Suprapubic skin (tissue), 4 donors: ENCODE measurements around the gene RBPJL. TPM values are rescaled to one million over a fixed set of nuclear protein-coding genes. Genes with fewer than 3 reads are reported as not detected.

ENCODE experiments used
- DNase-seq, 2 donors: peaks; one replicate each; pipeline ENCODE4 v3.0.0-alpha.2; 2019; ENCODE audit warnings: low spot score in 2 of 2
- H3K27ac ChIP-seq: fragments of 200-600 bp; sonication (generic); one replicate; pipeline ENCODE4 v1.5.1; 2019
- H3K27me3 ChIP-seq: fragments of 200-600 bp; sonication (generic); one replicate; pipeline ENCODE4 v1.5.1; 2019
- H3K36me3 ChIP-seq: fragments of 200-600 bp; sonication (generic); one replicate; pipeline ENCODE4 v1.5.1; 2019
- H3K4me1 ChIP-seq: fragments of 200-600 bp; sonication (generic); one replicate; pipeline ENCODE4 v1.5.1; 2019
- H3K4me3 ChIP-seq: fragments of 200-600 bp; sonication (generic); one replicate; pipeline ENCODE4 v1.5.1; 2019; ENCODE audit warnings: mild to moderate bottlenecking
- H3K9me3 ChIP-seq: fragments of 200-600 bp; sonication (generic); one replicate; pipeline ENCODE4 v1.5.1; 2019
- EP300 ChIP-seq: sonication (generic); formaldehyde crosslinking; IDR thresholded peaks from one replicate; pipeline ENCODE4 v1.6.1; 2017; ENCODE audit warnings: antibody characterized with exemption
- POLR2A ChIP-seq, 2 donors: fragments of 450-650 bp; IDR thresholded peaks; one replicate each; pipeline ENCODE4 v1.6.1; 2017; ENCODE audit warnings: antibody characterized with exemption in 2 of 2, mild to moderate bottlenecking in 2 of 2, moderate library complexity in 2 of 2
- POLR2AphosphoS5 ChIP-seq, 3 donors: sonication (generic); formaldehyde crosslinking; IDR thresholded peaks; one replicate each; pipeline ENCODE4 v1.6.1; 2017; ENCODE audit warnings: antibody characterized with exemption in 3 of 3
- whole genome bisulfite sequencing: methylation state at CpG from one replicate; pipeline ENCODE4 v1.1.5; 2018; 5-methylcytosine and 5-hydroxymethylcytosine counted together
- total RNA-seq, 4 donors: library from RNA; depleted of rRNA; stranded (reverse); fragments of >200 nt; gene quantifications; one replicate each; pipeline ENCODE4 v1.1.0, GENCODE V29; 2016
- TF ChIP-seq, protein P1 (sequence below), 2 donors: fragments of 200-600 bp in 1 of 2; fragments of 450-650 bp in 1 of 2; sonication (generic) in 1 of 2; IDR thresholded peaks; one replicate each; pipeline ENCODE4 v1.5.1; 2016 to 2019; ENCODE audit warnings: antibody characterized with exemption in 2 of 2, mild to moderate bottlenecking in 1 of 2, moderate library complexity in 1 of 2

Gene RBPJL
- total RNA-seq, 4 donors from 2014 or later = not detected

DNA sequence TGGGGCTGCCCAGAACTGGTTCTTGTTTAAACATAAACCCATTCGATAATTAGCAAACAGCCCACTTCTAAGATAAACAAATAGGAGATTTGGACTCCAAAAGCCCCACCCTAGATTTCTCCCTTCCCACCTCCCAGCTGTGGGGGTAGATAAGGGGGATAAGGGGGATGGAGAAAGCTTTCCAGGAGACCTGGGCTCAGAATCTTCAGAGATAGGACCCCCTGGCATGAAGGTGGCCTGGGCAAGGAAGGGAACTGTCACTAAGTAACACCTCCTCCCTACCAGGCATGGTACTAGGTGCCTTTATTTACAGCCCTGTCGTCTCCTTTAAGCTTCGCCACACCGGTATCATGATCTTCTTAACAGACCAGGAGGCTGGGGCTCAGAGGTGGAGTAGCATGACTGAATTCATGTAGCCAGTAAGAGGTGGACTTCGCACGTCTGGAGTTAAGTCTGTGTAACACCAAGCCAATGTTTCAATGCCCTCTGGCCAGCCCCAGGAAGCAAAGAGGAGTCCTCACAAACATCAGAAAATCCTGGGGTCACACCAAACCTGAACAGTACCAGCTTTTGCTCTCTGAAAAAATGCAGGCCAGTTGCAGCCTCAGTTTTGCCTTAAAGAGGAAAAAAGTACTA is 37.0 kb downstream of the RBPJL start:
- TF ChIP-seq EP300 = no peak
- TF ChIP-seq, protein P1, sequence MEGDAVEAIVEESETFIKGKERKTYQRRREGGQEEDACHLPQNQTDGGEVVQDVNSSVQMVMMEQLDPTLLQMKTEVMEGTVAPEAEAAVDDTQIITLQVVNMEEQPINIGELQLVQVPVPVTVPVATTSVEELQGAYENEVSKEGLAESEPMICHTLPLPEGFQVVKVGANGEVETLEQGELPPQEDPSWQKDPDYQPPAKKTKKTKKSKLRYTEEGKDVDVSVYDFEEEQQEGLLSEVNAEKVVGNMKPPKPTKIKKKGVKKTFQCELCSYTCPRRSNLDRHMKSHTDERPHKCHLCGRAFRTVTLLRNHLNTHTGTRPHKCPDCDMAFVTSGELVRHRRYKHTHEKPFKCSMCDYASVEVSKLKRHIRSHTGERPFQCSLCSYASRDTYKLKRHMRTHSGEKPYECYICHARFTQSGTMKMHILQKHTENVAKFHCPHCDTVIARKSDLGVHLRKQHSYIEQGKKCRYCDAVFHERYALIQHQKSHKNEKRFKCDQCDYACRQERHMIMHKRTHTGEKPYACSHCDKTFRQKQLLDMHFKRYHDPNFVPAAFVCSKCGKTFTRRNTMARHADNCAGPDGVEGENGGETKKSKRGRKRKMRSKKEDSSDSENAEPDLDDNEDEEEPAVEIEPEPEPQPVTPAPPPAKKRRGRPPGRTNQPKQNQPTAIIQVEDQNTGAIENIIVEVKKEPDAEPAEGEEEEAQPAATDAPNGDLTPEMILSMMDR (IDR thresholded peaks at IDR 0.05) = no peak
- no peak for TF ChIP-seq POLR2AphosphoS5 (IDR thresholded peaks at IDR 0.05)
- TF ChIP-seq POLR2A (IDR thresholded peaks at IDR 0.05) = no peak
- Histone ChIP-seq H3K27ac (peak overlapping the region; percentile 94), H3K27me3 (no peaks in the 10 kb centered on the region), H3K9me3 (no peaks in the 10 kb centered on the region), H3K4me3 (peak overlapping the region; percentile 75), H3K4me1 (peaks cover 92% of the 10 kb centered on the region), H3K36me3 (no peaks in the 10 kb centered on the region)
- no peak for DNase-seq
- 52% methylated on average over 6 of the region's 6 CpGs for WGBS

- 15% methylated on average over 9 of the region's 9 CpGs for WGBS
- no peaks in the 10 kb centered on the region for H3K27me3 ChIP-seq
- no peaks in the 10 kb centered on the region for H3K36me3 ChIP-seq
- peak in 1 of 2 donors; percentile 85 for DNase-seq
- H3K9me3 ChIP-seq = no peaks in the 10 kb centered on the region
- peak overlapping the region; percentile 75 for H3K4me3 ChIP-seq
- H3K4me1 ChIP-seq = peaks cover 88% of the 10 kb centered on the region
- TF ChIP-seq, protein P1 (IDR thresholded peaks at IDR 0.05) = no peak
- TF ChIP-seq POLR2AphosphoS5 (IDR thresholded peaks at IDR 0.05) (peak in 1 of 3 donors; percentile 31), EP300 (no peak), POLR2A (IDR thresholded peaks at IDR 0.05) (peak in 1 of 2 donors; percentile 54)
- H3K27ac ChIP-seq = peak overlapping the region; percentile 94
Measured at GRCh38 chr20:45344168-45344860, 37.7 kb downstream of the RBPJL start.

GRCh38 chr20:45345104-45345936 is 38.7 kb downstream of the RBPJL start:
- TF ChIP-seq POLR2AphosphoS5 (IDR thresholded peaks at IDR 0.05) = peak in 2 of 3 donors; percentile 44 to 51
- TF ChIP-seq, protein P1 (IDR thresholded peaks at IDR 0.05) = no peak
- no peaks in the 10 kb centered on the region for H3K27me3 ChIP-seq
- no peak for DNase-seq
- H3K4me3 ChIP-seq = peak overlapping the region; percentile 75
- H3K27ac ChIP-seq = peak overlapping the region; percentile 94
- WGBS = 45% methylated on average over 6 of the region's 9 CpGs
- peaks cover 78% of the 10 kb centered on the region for H3K4me1 ChIP-seq
- no peaks in the 10 kb centered on the region for H3K36me3 ChIP-seq
- H3K9me3 ChIP-seq = no peaks in the 10 kb centered on the region

- no peaks in the 10 kb centered on the region for H3K9me3 ChIP-seq
Measured at GRCh38 chr20:45346291-45346718, 39.7 kb downstream of the RBPJL start.

More at GRCh38 chr20:45346291-45346718, 39.7 kb downstream of the RBPJL start:
- H3K36me3 ChIP-seq = no peaks in the 10 kb centered on the region
- peak overlapping the region; percentile 94 for H3K27ac ChIP-seq
- 32% methylated on average over 3 of the region's 3 CpGs for WGBS
- no peaks in the 10 kb centered on the region for H3K27me3 ChIP-seq
- DNase-seq = no peak
- H3K4me3 ChIP-seq = peak overlapping the region; percentile 75
- TF ChIP-seq POLR2A (IDR thresholded peaks at IDR 0.05) (no peak), POLR2AphosphoS5 (IDR thresholded peaks at IDR 0.05) (no peak), EP300 (no peak)
- TF ChIP-seq, protein P1 (IDR thresholded peaks at IDR 0.05) = no peak
- H3K4me1 ChIP-seq = peaks cover 68% of the 10 kb centered on the region
